ENCODE results near the gene ZNF200.

- TF ChIP-seq CTCF (IDR thresholded peaks at IDR 0.05): no peak
- TF ChIP-seq EZH2 (IDR thresholded peaks at IDR 0.05; ENCODE audit: borderline replicate concordance, insufficient read depth, low read depth, low read length, poor library complexity, severe bottlenecking): no peak
These were observed 46.9 kb downstream of the ZNF200 start, which contains the start of gene OR1F1 for GRCh38 chr16:3187798-3188674.

All from B cell (primary cell).